GM21390 (cell line): ENCODE data around the gene GSK3B.

Source experiments
- ATAC-seq: cut with Tn5 transposase; IDR thresholded peaks from one replicate; pipeline ENCODE4 v1.9.1; 2021; ENCODE audit not compliant: unreplicated experiment

Gene GSK3B

DNA sequence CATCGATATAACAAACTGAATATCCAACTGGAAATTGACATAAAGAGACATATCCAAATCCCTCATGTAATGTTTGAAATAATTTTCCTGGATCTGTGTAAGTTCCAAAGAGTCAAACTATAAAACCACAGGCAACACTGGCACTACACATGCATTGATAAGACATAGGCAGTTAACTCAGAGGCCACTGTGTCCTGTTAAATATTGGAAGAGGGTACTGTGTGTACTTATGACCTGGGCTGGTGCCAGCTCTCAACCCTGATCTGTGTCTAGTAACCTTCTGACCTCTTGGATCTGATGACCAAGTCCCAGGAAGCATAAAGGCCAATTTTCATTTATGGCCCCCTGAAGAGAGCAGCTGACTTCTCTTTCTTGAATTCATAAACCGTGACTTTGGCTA lies 307.8 kb downstream of the GSK3B start:
- no peak for ATAC-seq

DNA sequence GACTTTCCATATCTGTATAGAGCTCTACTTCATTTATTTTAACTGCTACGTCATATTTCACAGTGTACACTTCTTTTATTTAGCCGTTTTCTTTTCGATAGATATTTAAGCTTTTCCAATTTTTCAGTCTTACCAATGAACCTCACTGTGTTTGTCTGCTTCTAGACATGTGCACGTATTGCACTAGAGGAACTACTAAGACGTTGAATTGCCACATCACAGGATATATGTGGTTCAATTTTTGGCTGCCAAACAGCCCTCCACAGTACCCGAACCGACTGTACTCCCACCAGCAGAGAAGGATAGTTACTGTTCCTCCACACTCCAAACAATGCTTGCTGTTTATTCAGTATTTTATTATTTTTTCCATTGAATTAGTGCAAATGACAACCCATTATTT lies 310.4 kb downstream of the GSK3B start:
- ATAC-seq = no peak

DNA sequence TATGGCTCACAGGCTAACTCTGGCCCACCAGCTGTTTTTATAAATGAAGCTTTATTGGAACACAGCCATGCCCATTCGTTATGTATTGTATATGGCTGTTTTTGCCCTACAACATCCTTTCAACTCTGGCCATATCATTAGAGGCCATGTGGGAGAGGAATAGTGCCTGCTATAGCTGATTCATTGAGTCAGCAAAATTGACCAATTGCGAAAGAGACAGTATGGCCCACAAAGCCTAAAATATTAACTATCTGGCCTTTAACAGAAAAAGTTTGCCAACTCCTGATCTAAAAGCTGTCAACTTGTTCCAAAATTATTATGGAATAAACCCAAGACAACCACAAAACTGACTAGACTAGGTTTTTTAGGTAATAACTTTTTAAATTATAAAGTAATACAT lies 311.0 kb downstream of the GSK3B start:
- no peak for ATAC-seq

GRCh38 chr3:119782460-119782859 lies 311.8 kb downstream of the GSK3B start:
- ATAC-seq = no peak

GRCh38 chr3:119781330-119782198 lies 312.7 kb downstream of the GSK3B start, which contains the start of gene NR1I2:
Gene NR1I2 (plus strand): TSS chr3:119782101.
- no peak for ATAC-seq

DNA sequence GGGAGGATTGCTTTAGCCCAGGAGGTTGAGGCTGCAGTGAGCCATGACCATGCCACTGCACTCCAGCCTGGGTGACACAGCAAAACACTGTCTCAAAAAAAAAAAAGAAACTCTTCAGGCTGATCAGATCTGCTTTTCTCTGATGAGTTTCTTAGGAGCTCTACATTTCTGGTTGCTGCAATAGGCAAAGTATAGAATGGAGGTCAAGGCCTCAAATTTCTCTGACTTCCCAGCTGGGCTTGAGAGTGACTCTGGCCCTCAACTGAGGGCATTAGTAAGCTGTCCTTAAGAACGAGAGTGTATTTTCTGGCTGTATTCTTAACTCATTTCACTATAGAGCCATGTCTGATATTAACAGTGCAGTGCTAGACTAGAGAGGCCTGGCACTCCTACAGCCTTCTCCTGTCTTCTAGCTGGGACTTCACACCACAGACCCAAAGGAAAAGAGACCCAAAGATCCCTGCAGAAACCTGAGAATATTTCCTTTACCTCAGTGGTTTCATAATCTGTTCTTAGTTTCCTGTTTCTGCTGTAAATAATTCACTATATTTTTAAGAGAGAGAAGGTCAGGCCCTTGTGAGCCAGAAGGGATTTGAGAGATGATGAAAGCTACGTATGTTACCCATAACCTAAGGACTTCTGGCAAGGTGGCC lies 314.4 kb downstream of the GSK3B start:
- ATAC-seq = peak; percentile 73

GRCh38 chr3:119778811-119779210 lies 315.4 kb downstream of the GSK3B start:
- no peak for ATAC-seq

- no peak for ATAC-seq
These were observed 316.1 kb downstream of the GSK3B start for GRCh38 chr3:119778176-119778575.

DNA sequence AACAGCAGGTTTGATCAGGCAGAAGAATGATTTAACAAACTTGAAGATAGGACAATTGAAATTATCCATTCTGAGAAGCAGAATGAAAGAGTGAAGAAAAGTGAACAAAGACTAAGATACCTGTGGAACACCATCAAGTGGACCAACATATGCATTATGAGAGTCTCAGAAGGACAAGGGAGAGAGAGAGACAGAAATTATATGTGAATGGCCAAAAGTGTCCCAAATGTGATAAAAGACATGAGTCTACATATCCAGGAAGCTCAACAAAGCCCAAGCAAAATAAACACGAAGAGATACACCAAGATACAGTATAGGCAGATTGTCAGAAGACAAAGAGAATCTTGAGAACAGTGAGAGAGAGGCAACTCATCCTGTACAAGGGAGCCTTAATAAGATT lies 317.9 kb downstream of the GSK3B start:
- no peak for ATAC-seq

DNA sequence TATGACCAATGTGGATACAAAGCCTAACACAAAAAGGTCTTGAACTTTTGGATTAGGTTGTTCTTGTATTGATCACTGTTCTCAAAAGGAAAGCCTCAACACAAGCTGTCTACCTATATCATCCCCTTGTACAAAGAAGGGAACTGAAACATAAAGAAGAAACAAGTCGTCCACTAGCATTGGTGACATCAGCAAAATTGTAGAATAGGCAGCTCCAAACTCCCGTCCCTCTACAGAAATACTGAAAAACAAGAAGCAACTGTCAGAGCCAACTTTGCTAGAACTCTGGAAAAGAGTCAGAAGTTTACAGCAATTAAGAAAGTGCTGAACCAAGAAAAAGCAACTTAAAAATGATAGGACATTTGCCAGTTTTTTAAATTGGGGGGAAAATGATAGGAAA lies 319.8 kb downstream of the GSK3B start:
- ATAC-seq = peak; percentile 86
